Upper lobe of left lung (tissue), 4 donors: ENCODE results near the gene HELT.

ENCODE experiments used
- POLR2A ChIP-seq, 4 donors: fragments of 450-650 bp; IDR thresholded peaks; one replicate each; pipeline ENCODE4 v1.5.1; 2016 to 2017; ENCODE audit warnings: antibody characterized with exemption in 4 of 4, mild to moderate bottlenecking in 2 of 4
- TF ChIP-seq, protein P1 (sequence below), 6 experiments: fragments of 450-650 bp in 4 of 6; fragments of 200-600 bp in 2 of 6; sonication (generic) in 2 of 6; IDR thresholded peaks; one replicate each; pipeline ENCODE4 v1.5.1; 2016 to 2019; ENCODE audit warnings: antibody characterized with exemption in 6 of 6

- TF ChIP-seq POLR2A (IDR thresholded peaks at IDR 0.05) = no peak
- TF ChIP-seq, protein P1, sequence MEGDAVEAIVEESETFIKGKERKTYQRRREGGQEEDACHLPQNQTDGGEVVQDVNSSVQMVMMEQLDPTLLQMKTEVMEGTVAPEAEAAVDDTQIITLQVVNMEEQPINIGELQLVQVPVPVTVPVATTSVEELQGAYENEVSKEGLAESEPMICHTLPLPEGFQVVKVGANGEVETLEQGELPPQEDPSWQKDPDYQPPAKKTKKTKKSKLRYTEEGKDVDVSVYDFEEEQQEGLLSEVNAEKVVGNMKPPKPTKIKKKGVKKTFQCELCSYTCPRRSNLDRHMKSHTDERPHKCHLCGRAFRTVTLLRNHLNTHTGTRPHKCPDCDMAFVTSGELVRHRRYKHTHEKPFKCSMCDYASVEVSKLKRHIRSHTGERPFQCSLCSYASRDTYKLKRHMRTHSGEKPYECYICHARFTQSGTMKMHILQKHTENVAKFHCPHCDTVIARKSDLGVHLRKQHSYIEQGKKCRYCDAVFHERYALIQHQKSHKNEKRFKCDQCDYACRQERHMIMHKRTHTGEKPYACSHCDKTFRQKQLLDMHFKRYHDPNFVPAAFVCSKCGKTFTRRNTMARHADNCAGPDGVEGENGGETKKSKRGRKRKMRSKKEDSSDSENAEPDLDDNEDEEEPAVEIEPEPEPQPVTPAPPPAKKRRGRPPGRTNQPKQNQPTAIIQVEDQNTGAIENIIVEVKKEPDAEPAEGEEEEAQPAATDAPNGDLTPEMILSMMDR (IDR thresholded peaks at IDR 0.05) = no peak
Observed at GRCh38 chr4:185035284-185035683, 17.0 kb downstream of the HELT start.
